SK-N-SH treated with all-trans-retinoic acid at 6 μM for 48 hours (cell line): ENCODE results near the gene FLT3.

Source experiments
- ATAC-seq: fragments of 200-7000 bp; cut with Tn5 transposase; 3 replicates; pipeline ENCODE4 v1.9.1; 2020; ENCODE audit warnings: mild to moderate bottlenecking, moderate library complexity
- ARNTL ChIP-seq: fragments of 450-650 bp; formaldehyde crosslinking; IDR thresholded peaks from 2 replicates; pipeline ENCODE4 v1.5.0; 2020; ENCODE audit warnings: low read depth, mild to moderate bottlenecking, moderate library complexity, borderline replicate concordance
- BACH2 ChIP-seq: fragments of 250-450 bp; sonication (Bioruptor Pico); IDR thresholded peaks from 2 replicates; pipeline ENCODE4 v1.9.0; 2021; ENCODE audit warnings: mild to moderate bottlenecking, borderline replicate concordance
- CSDC2 ChIP-seq: fragments of 250-450 bp; sonication (Bioruptor Pico); IDR thresholded peaks from 2 replicates; pipeline ENCODE4 v1.5.0; 2020; ENCODE audit warnings: mild to moderate bottlenecking, moderate library complexity
- CSRNP3 ChIP-seq: fragments of 250-450 bp; sonication (Bioruptor Pico); IDR thresholded peaks from 2 replicates; pipeline ENCODE4 v1.5.1; 2021; ENCODE audit warnings: mild to moderate bottlenecking, moderate library complexity
- ESRRG ChIP-seq: fragments of 250-450 bp; sonication (Bioruptor Pico); IDR thresholded peaks from 2 replicates; pipeline ENCODE4 v1.6.1; 2021; ENCODE audit warnings: mild to moderate bottlenecking
- GLIS3 ChIP-seq: fragments of 250-450 bp; sonication (Bioruptor Pico); IDR thresholded peaks from 2 replicates; pipeline ENCODE4 v1.5.0; 2020; ENCODE audit warnings: mild to moderate bottlenecking, moderate library complexity
- ISL1 ChIP-seq: fragments of 250-450 bp; sonication (Bioruptor Pico); IDR thresholded peaks from 2 replicates; pipeline ENCODE4 v2.1.2; 2022; ENCODE audit warnings: mild to moderate bottlenecking, moderate library complexity
- OSR1 ChIP-seq: fragments of 250-450 bp; sonication (Bioruptor Pico); IDR thresholded peaks from 2 replicates; pipeline ENCODE4 v1.8.0; 2022; ENCODE audit warnings: moderate library complexity, mild to moderate bottlenecking, inconsistent platforms
- PATZ1 ChIP-seq: fragments of 250-450 bp; sonication (Bioruptor Pico); IDR thresholded peaks from 2 replicates; pipeline ENCODE4 v1.8.0; 2020; ENCODE audit warnings: mild to moderate bottlenecking, moderate library complexity, borderline replicate concordance
- POU6F1 ChIP-seq: fragments of 250-450 bp; sonication (Bioruptor Pico); IDR thresholded peaks from 2 replicates; pipeline ENCODE4 v1.8.0; 2021; ENCODE audit warnings: low read depth, mild to moderate bottlenecking, moderate library complexity, borderline replicate concordance
- PPARA ChIP-seq: fragments of 250-450 bp; sonication (Bioruptor Pico); IDR thresholded peaks from 2 replicates; pipeline ENCODE4 v1.5.0; 2020; ENCODE audit warnings: mild to moderate bottlenecking, borderline replicate concordance
- RARB ChIP-seq: fragments of 250-450 bp; sonication (Bioruptor Pico); IDR thresholded peaks from 2 replicates; pipeline ENCODE4 v1.8.0; 2021; ENCODE audit warnings: mild to moderate bottlenecking, moderate library complexity
- SNAI2 ChIP-seq: fragments of 250-450 bp; sonication (Bioruptor Pico); IDR thresholded peaks from 2 replicates; pipeline ENCODE4 v1.5.0; 2020; ENCODE audit warnings: mild to moderate bottlenecking, moderate library complexity
- TCF4 ChIP-seq: fragments of 250-450 bp; sonication (Bioruptor Pico); IDR thresholded peaks from 2 replicates; pipeline ENCODE4 v1.8.0; 2021; ENCODE audit warnings: mild to moderate bottlenecking, moderate library complexity, borderline replicate concordance
- TOX ChIP-seq: fragments of 250-450 bp; sonication (Bioruptor Pico); IDR thresholded peaks from 2 replicates; pipeline ENCODE4 v1.8.0; 2021; ENCODE audit warnings: mild to moderate bottlenecking, moderate library complexity, borderline replicate concordance
- TSHZ2 ChIP-seq: fragments of 250-450 bp; sonication (Bioruptor Pico); IDR thresholded peaks from 2 replicates; pipeline ENCODE4 v1.5.0; 2020; ENCODE audit warnings: mild to moderate bottlenecking, moderate library complexity
- ZC3H10 ChIP-seq: fragments of 250-450 bp; sonication (Bioruptor Pico); IDR thresholded peaks from 2 replicates; pipeline ENCODE4 v1.5.1; 2021; ENCODE audit warnings: mild to moderate bottlenecking, moderate library complexity
- ZFP3 ChIP-seq: fragments of 250-450 bp; sonication (Bioruptor Pico); IDR thresholded peaks from 2 replicates; pipeline ENCODE4 v1.5.0; 2020; ENCODE audit warnings: mild to moderate bottlenecking, moderate library complexity
- ZFP30 ChIP-seq: fragments of 450-650 bp; formaldehyde crosslinking; IDR thresholded peaks from 2 replicates; pipeline ENCODE4 v1.5.0; 2022; ENCODE audit warnings: mild to moderate bottlenecking, moderate library complexity
- ZNF70 ChIP-seq: fragments of 450-650 bp; formaldehyde crosslinking; IDR thresholded peaks from 2 replicates; pipeline ENCODE4 v1.5.0; 2020; ENCODE audit warnings: mild to moderate bottlenecking, moderate library complexity
- ZNF8 ChIP-seq: fragments of 450-650 bp; formaldehyde crosslinking; IDR thresholded peaks from 2 replicates; pipeline ENCODE4 v1.5.0; 2020; ENCODE audit warnings: mild to moderate bottlenecking, moderate library complexity
- TF ChIP-seq, protein P1 (sequence below): fragments of 250-450 bp; sonication (Bioruptor Pico); IDR thresholded peaks from 2 replicates; pipeline ENCODE4 v1.5.1; 2020; ENCODE audit warnings: low read depth, mild to moderate bottlenecking, moderate library complexity

Gene FLT3

DNA sequence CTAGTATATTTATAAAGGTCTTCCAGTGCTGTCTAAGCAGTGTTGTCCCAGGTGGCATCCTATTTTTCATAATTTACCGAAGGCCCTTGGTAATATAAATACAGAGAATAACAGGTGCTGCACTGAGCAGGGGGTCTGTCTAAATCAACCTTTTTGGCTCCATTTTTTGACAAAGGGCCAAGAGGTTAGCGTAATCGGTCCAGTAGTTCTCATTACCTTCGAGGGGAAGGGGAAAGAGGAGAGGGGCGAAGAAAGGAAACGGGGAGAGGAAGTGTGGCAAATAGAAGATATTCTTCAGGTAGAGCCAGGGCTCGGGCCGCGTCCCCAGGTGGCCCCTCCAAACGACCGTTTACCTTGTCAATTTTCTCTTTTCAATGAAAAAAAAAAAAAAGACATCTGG lies 37.2 kb upstream of the FLT3 start:
- no peak for ATAC-seq
- TF ChIP-seq RARB = no peak
- no peak for TF ChIP-seq ZFP3 (CRISPR knock-in tag)
- TF ChIP-seq, all 23 proteins: peak for 0

DNA sequence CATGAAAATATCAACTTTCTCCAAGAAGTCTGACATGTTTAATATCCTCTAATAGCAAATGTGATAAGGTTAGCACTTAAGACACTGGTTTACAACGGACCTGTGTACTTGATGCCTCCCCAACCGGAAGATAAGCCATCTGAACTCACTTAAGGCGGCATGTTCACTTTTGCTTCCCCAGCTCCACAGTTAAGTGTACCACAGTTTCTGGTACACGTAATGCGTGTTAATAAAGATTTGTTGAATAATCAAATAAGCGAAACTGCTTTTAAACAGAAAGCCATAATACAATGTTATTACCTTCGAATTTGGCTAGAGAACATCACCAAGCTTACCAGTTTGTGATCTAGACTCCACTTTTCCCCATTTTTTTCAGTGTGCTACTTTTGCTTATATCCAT lies 36.5 kb upstream of the FLT3 start:
- no peak for TF ChIP-seq ESRRG (CRISPR knock-in tag)
- TF ChIP-seq TOX (CRISPR knock-in tag) = no peak
- no peak for TF ChIP-seq GLIS3 (CRISPR knock-in tag)
- no peak for TF ChIP-seq ISL1 (CRISPR knock-in tag)
- no peak for TF ChIP-seq ZFP30 (CRISPR knock-in tag)
- TF ChIP-seq ZFP3 (CRISPR knock-in tag) = no peak
- no peak for TF ChIP-seq CSDC2 (CRISPR knock-in tag)
- no peak for TF ChIP-seq TSHZ2 (CRISPR knock-in tag)
- TF ChIP-seq PPARA (CRISPR knock-in tag) = no peak
- TF ChIP-seq OSR1 (CRISPR knock-in tag) = no peak
- TF ChIP-seq, protein P1, sequence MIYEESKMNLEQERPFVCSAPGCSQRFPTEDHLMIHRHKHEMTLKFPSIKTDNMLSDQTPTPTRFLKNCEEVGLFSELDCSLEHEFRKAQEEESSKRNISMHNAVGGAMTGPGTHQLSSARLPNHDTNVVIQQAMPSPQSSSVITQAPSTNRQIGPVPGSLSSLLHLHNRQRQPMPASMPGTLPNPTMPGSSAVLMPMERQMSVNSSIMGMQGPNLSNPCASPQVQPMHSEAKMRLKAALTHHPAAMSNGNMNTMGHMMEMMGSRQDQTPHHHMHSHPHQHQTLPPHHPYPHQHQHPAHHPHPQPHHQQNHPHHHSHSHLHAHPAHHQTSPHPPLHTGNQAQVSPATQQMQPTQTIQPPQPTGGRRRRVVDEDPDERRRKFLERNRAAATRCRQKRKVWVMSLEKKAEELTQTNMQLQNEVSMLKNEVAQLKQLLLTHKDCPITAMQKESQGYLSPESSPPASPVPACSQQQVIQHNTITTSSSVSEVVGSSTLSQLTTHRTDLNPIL (CRISPR knock-in tag) = no peak
- TF ChIP-seq ZC3H10 = no peak
- no peak for TF ChIP-seq ZNF8 (CRISPR knock-in tag)
- no peak for TF ChIP-seq SNAI2 (CRISPR knock-in tag)
- TF ChIP-seq ARNTL = no peak
- TF ChIP-seq BACH2 = no peak
- no peak for TF ChIP-seq RARB
- TF ChIP-seq TCF4 = no peak
- ATAC-seq = no peak

DNA sequence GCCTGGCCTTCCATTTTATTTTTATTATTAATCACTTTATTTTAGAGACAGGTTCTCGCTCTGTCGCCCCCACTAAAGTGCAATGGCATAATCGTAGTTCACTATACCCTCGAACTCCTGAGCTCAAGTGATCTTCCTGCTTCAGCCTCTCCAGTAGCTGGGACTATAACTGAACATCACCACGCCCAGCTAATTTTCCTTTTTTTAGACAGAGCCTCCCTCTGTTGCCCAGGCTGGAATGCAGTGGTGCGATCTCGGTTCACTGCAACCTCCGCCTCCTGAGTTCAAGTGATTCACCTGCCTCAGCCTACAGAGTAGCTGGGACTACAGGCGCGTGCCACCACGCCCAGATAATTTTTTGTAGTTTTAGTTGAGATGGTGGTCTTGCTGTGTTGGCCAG lies 31.3 kb upstream of the FLT3 start:
- ATAC-seq = no peak
- no peak for TF ChIP-seq ESRRG (CRISPR knock-in tag)

- no peak for TF ChIP-seq ZC3H10
- TF ChIP-seq OSR1 (CRISPR knock-in tag) = no peak
- TF ChIP-seq RARB = no peak
- ATAC-seq = peak; percentile 33; the same call in 2 of the 3 replicates
Observed at GRCh38 chr13:28129911-28130693, 29.7 kb upstream of the FLT3 start.

DNA sequence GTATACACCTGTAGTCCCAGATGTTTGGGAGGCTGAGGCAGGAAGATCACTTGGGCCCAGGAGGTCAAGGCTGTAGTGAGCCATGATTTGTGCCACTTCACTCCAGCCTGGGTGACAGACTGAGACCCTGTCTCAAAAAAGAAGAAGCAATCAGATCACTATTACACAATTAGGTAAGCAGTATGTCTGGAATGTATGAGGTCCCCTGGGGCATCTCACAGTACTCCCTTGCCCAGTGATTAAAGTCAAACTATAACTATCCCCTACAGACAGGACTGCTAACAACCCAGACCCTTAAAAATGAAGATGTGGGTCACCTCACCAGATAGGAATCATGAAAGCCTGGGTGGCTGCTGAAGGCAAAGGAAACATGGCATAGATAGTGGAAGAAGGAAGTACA lies 28.6 kb upstream of the FLT3 start:
- no peak for ATAC-seq
- TF ChIP-seq CSRNP3 (no peak), TSHZ2 (CRISPR knock-in tag) (no peak), POU6F1 (CRISPR knock-in tag) (no peak), OSR1 (CRISPR knock-in tag) (no peak), ZNF8 (CRISPR knock-in tag) (no peak), BACH2 (no peak), ZNF70 (CRISPR knock-in tag) (no peak), TCF4 (no peak), GLIS3 (CRISPR knock-in tag) (no peak), PATZ1 (CRISPR knock-in tag) (no peak), ISL1 (CRISPR knock-in tag) (no peak), PPARA (CRISPR knock-in tag) (no peak)
